Natural killer cell treated with Interleukin-12 subunit alpha and Interleukin-12 subunit beta and Interleukin-15 and Interleukin-18, amount 100 ng/mL, for 72 hours (primary cell): ENCODE measurements around the gene MIPOL1. TPM values are rescaled to one million over a fixed set of nuclear protein-coding genes. Genes with fewer than 3 reads are reported as not detected.

Source experiments
- ATAC-seq, 2 donors: fragments of 150-1000 bp; cut with Tn5 transposase in 1 of 2; sonication (Bioruptor Pico), chemical (Tn5 transposase) in 1 of 2; 2 replicates each; pipeline ENCODE4 v1.10.0; 2021
- DNase-seq: peaks from one replicate; pipeline ENCODE4 v3.0.0; 2022; ENCODE audit warnings: low spot score
- H3K27ac Mint-ChIP-seq, 2 donors: 1 replicate in 1 of 2; 2 replicates in 1 of 2; pipeline ENCODE4 v1.8.0; 2022; ENCODE audit warnings: mixed read lengths in 2 of 2, mild to moderate bottlenecking in 1 of 2, moderate library complexity in 1 of 2
- H3K27me3 Mint-ChIP-seq, 2 donors: 1 replicate in 1 of 2; 2 replicates in 1 of 2; pipeline ENCODE4 v1.8.0; 2022; ENCODE audit warnings: mixed read lengths in 2 of 2
- H3K36me3 Mint-ChIP-seq: one replicate; pipeline ENCODE4 v1.8.0; 2022; ENCODE audit warnings: mixed read lengths
- H3K4me1 Mint-ChIP-seq, 2 donors: 1 replicate in 1 of 2; 2 replicates in 1 of 2; pipeline ENCODE4 v1.8.0; 2022; ENCODE audit warnings: low read depth in 2 of 2, mixed read lengths in 2 of 2, mild to moderate bottlenecking in 1 of 2
- H3K4me3 Mint-ChIP-seq: one replicate; pipeline ENCODE4 v1.8.0; 2022; ENCODE audit warnings: mixed read lengths
- H3K9me3 Mint-ChIP-seq: 2 replicates; pipeline ENCODE4 v1.8.0; 2022; ENCODE audit warnings: mixed read lengths
- total RNA-seq, 2 donors: library from RNA; stranded (reverse); gene quantifications; one replicate each; pipeline ENCODE4 v1.2.3, GENCODE V29; 2022

Gene MIPOL1
- total RNA-seq, 2 donors from 2014 or later = not detected

DNA sequence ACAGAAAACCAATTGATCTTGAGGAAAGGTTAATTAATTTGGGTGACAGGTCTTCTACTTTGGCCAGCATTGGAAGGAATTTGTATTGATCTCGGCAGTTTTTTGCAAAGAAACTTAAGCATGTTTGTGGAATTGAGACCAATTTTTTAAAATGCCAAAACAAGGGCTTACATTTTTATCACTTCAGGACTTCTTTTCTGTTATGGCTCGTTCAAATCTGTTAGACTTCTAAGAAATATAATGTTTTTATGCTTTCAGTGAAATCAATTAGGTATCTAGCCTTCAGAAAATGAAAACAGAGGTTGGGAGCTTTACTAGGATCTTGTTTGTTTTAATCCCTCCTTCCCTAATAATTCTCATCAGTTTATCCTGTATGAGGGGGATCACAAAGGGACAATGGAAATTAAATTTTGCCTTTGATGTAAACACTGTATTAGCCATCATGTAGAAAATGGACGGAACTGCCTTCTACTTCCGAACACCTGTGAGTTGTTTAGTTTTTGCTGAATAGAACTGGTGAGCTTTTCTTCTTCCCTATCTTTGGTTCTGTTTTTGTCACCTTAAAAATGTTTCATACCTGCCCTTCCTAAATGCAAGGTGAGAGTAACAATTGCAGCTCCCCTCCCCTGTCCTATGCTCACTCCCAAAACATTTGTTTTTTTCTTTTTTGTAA lies 389.5 kb downstream of the MIPOL1 start:
- no peak overlapping the region for H3K27ac Mint-ChIP-seq
- H3K4me3 Mint-ChIP-seq = no peak overlapping the region
- H3K27me3 Mint-ChIP-seq = peaks cover 34 to 48% of the 10 kb centered on the region in 2 donors
- ATAC-seq = no peak
- H3K36me3 Mint-ChIP-seq = peaks cover 21% of the 10 kb centered on the region
- peaks cover 3% of the 10 kb centered on the region for H3K9me3 Mint-ChIP-seq
- H3K4me1 Mint-ChIP-seq = peaks cover 0 to 2% of the 10 kb centered on the region in 2 donors
- no peak for DNase-seq

DNA sequence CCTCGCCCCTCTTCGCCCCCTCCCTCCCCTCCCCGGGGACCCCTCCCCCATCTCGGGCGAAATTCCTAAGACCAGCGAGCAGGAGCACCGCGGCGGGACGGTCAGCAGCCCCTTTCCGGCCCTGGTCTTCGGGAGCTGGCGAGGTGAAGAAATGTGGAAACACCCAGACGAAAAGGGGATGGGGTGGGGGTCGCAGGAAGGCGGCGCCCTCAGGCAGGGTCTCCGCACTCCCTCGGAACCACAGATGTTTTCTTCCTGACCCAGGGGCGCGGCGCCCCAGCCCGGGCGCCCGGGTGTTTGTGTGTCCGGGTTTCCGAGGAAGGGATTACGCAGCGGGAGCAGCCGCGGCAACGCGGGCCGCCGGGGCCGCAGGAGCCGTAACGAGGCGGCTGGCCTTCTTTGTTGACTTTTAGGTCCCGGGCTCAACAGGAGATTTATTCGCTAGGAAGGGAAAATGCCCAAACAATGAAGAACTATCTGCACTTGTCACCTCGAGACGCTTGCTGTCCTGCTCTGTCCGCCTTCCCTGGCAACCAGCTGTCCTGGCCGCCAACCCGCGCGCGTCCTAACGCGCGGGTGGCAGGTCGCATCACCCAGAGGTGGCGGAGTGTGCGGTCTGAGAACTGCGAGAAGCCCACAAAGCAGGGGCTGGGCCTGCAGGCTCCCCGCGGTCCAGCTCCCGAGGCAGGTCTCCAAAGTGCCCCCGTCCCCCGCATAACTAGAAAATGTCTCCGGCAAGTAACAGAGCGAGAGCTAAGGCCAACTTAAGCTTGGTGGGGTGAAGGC lies 390.3 kb downstream of the MIPOL1 start:
- ATAC-seq (no peak), DNase-seq (no peak)
- peaks cover 21% of the 10 kb centered on the region for H3K36me3 Mint-ChIP-seq
- H3K27ac Mint-ChIP-seq = no peak overlapping the region
- H3K4me3 Mint-ChIP-seq = no peak overlapping the region
- peaks cover 3% of the 10 kb centered on the region for H3K9me3 Mint-ChIP-seq
- peaks cover 0 to 2% of the 10 kb centered on the region in 2 donors for H3K4me1 Mint-ChIP-seq
- peaks cover 39 to 49% of the 10 kb centered on the region in 2 donors for H3K27me3 Mint-ChIP-seq

DNA sequence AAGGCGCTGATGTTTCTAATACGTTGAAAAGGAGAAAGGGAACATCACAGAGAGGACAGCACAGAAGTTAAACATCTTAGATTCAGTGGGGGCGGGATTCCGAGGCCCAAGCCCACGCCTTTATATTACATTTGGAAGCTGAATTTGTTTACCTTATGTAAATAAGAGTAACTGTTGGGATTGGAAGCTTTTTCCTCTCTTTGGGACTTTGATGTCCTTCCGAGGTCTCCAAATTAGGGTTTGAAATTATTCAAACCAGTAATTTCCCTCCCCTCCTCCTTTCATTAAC lies 390.9 kb downstream of the MIPOL1 start:
- H3K36me3 Mint-ChIP-seq = peaks cover 21% of the 10 kb centered on the region
- H3K27ac Mint-ChIP-seq = no peak overlapping the region
- H3K4me1 Mint-ChIP-seq = peaks cover 0 to 2% of the 10 kb centered on the region in 2 donors
- H3K9me3 Mint-ChIP-seq = peaks cover 3% of the 10 kb centered on the region
- DNase-seq (no peak), ATAC-seq (no peak)
- H3K4me3 Mint-ChIP-seq = no peak overlapping the region
- H3K27me3 Mint-ChIP-seq = peaks cover 39 to 54% of the 10 kb centered on the region in 2 donors

DNA sequence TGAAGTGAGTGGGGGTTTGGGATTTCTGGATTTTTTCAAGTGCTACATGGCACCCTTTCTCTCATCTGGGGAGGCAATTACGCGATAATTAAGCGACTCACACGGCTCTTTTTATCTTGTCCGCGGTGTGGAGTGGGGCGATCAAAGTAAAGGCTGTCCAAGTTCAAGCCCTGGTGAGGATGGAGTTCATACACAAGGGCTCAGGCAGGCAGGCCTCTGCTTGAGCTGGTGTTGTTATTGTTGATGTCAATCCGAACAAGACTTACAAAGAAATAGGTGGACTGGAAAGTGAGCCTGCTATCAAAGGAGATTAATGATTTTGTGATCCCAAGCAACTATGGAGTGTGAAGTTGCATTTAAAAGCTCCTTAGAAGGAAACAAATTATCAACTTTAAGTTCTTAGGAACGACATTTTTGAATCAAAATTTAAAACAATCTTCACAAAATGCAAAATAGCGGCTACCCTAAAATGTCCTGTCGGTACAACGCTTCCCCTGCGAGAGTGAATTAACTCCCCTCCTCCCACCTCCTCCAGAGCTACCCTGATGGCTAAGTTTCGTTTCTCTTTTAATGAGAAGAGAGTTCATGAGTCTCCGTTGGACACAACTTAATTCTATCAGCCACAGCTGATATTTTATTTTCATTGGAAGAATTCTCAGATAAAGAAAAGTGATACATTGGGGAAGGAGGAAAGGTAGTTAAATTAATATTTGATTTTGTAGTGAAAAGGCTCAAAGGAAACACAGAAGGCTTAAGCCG lies 391.4 kb downstream of the MIPOL1 start:
- peaks cover 0 to 4% of the 10 kb centered on the region in 2 donors for H3K4me1 Mint-ChIP-seq
- H3K4me3 Mint-ChIP-seq = no peak overlapping the region
- ATAC-seq (no peak), DNase-seq (no peak)
- peaks cover 26% of the 10 kb centered on the region for H3K36me3 Mint-ChIP-seq
- H3K27ac Mint-ChIP-seq = no peak overlapping the region
- H3K9me3 Mint-ChIP-seq = peaks cover 3% of the 10 kb centered on the region
- H3K27me3 Mint-ChIP-seq = peaks cover 43 to 59% of the 10 kb centered on the region in 2 donors

DNA sequence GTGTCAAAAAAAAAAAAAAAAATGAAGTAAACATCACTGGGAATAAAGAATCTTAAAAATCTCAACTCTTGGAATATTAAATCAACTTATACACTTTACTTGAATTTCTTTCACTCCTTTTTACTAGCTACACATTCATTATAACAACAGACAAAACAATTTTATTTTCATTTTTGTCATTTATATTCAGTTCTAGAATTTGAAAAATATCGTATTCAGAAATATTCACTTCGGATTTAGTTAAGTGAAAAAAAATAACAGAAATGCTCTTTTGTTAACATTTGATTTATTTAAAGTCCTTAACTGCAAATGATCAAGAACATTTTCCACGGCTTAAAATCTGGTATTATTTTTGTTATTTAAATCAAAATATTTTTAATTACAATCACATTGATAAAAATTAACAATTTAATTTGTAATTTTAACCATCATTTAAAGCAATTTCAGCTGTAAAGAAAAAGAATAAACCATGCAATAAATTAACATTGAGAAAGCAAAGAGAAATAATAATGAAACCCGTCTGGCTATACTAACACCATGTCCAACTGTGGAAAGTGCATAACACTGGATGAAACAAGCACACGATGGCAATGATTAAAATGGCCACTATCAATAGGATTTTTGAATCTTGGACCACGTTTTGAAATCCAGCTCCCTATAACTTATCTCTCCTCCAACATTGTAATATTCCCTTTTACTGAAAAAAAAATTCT lies 392.1 kb downstream of the MIPOL1 start:
- peaks cover 0 to 5% of the 10 kb centered on the region in 2 donors for H3K4me1 Mint-ChIP-seq
- H3K27ac Mint-ChIP-seq = no peak overlapping the region
- H3K9me3 Mint-ChIP-seq = peaks cover 3% of the 10 kb centered on the region
- ATAC-seq = no peak
- DNase-seq = no peak
- H3K36me3 Mint-ChIP-seq = peaks cover 28% of the 10 kb centered on the region
- no peak overlapping the region for H3K4me3 Mint-ChIP-seq
- peaks cover 44 to 63% of the 10 kb centered on the region in 2 donors for H3K27me3 Mint-ChIP-seq

DNA sequence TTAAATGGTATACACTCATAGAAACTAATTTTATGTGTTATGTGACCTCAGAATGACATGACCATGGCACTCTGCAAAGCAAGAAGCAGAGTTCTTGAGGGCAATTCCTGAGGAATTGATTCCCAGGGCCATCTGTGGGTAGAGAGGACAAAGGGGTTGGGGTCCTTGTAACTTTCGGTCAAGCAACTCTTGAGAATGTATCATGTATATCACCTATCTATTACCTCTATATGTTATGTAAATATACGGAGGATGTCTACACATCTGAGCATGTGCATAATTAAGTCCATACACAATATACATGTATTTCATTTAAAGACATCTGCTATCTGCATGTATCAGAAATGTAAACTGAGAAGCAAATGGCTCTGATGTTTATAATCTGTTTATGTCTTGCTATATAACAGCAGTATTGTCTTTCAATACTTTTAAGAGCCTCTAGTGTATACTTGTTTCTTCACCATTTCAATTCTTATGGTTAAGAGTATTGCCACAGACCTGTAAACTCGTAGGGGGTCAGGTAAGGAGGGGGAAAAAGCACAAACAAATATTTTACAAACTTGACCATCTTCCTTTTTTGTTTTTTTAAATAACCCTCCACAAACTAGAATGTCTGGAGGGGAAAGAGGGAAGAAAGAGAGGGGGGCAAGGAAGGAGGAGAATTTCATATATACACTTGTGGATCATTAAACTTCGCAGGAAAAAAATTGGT lies 392.8 kb downstream of the MIPOL1 start:
- peaks cover 3% of the 10 kb centered on the region for H3K9me3 Mint-ChIP-seq
- H3K4me1 Mint-ChIP-seq = peaks cover 0 to 5% of the 10 kb centered on the region in 2 donors
- peak overlapping the region in 1 of 2 donors; percentile 28 for H3K27ac Mint-ChIP-seq
- H3K27me3 Mint-ChIP-seq = peaks cover 40 to 59% of the 10 kb centered on the region in 2 donors
- H3K36me3 Mint-ChIP-seq = peaks cover 28% of the 10 kb centered on the region
- DNase-seq (no peak), ATAC-seq (no peak)
- no peak overlapping the region for H3K4me3 Mint-ChIP-seq

DNA sequence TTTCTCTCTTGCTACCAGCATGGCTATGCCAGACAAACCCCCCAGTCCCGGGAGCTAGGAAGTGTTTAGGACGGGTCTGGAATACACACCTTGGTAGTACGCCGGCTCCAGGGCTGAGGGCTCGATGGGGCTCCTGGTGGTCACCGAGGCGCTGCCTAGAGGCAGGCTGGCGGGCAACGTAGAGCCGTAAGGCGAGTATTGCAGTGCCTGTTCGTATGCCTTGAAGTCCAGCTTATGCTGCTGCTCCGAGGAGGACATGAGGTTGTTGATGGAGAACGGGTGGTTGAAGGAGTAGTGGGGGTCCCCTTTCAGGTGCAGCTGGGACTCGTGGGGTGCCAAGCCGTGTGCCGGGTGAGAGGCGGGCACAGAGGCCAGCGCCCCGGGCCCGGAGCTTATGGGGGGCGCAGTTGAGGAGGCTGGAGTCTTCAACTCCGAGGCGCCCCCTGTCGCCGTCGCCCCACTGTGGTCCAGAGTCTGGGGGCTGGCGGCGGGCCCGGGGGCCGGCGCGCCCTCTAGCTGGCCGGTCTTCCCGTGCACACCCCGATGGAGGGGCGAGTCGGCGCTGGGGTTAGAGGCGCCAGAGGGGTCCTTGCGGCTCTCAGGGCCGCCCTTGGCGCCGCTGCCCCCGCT lies 393.7 kb downstream of the MIPOL1 start:
- no peak for ATAC-seq
- no peak for DNase-seq
- Mint-ChIP-seq H3K4me3 (no peak overlapping the region), H3K27me3 (peaks cover 36 to 61% of the 10 kb centered on the region in 2 donors), H3K9me3 (peaks cover 3% of the 10 kb centered on the region), H3K27ac (no peak overlapping the region), H3K4me1 (peaks cover 0 to 5% of the 10 kb centered on the region in 2 donors), H3K36me3 (peaks cover 23% of the 10 kb centered on the region)

DNA sequence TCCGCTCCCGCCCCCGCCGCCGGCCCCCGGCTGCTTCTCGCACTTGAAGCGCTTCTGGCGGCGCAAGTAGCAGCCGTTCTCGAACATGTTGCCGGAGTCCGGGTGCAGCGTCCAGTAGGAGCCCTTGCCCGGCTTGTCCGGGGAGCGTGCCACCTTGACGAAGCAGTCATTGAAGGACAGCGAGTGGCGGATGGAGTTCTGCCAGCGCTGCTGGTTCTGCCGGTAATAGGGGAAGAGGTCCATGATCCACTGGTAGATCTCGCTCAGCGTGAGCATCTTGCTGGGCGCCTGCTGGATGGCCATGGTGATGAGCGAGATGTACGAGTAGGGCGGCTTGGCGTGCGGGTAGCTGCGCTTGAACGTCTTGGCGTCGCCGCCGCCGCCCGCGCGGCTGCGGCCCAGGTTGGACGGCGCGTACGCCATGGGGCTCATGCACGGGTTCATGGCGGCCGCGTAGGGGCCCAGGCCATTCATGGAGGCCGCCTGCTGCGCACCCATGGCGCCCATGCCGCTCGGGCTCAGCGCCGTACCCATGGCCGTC lies 394.3 kb downstream of the MIPOL1 start:
- peaks cover 23% of the 10 kb centered on the region for H3K36me3 Mint-ChIP-seq
- H3K9me3 Mint-ChIP-seq = peaks cover 3% of the 10 kb centered on the region
- no peak overlapping the region for H3K4me3 Mint-ChIP-seq

DNA sequence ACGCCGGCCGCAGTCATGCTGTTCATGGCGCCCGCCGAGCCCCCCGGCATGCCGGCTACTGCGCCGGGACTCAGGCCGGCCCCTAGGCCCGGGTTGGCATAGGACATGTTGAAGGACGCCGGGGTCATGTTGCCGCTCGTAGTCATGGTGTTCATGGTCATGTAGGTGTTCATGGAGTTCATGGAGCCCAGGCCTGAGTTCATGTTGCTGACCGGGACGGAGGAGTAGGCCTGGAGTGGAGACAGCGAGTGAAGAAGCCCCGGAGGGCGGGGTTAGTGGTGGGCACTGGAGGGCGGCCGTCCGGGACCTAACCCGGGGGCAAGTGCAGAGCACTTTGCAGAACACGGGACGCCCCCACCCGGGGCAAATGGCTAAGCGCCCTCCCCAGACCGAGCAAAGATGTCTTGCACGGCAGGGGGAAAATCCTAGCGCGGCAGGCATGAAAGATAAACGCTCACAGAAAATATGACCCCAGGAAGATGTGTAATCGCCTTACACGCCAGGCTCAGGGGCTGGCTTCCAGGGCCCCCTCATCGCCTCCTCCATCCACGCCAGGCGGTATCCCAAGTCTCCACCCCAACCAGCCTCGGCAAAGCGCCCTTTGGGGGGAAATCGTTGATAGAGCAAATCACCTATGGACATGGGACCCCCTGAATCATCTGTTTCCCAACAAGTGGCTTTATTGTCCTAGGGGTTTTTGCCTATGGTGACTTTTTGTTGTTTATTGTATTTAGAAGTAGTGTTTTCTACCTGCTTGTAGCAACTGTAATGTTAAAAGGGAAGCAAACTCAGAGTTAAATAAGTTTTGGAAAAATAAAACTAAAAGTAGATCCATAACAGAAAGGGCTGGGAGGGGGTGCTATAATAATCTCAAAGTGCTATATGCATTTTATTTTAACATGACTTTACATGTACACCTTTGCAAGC lies 395.0 kb downstream of the MIPOL1 start:
- H3K27ac Mint-ChIP-seq = no peak overlapping the region
- H3K27me3 Mint-ChIP-seq = peaks cover 36 to 62% of the 10 kb centered on the region in 2 donors
- H3K4me3 Mint-ChIP-seq = no peak overlapping the region
- H3K36me3 Mint-ChIP-seq = peaks cover 23% of the 10 kb centered on the region
- H3K4me1 Mint-ChIP-seq = peaks cover 0 to 5% of the 10 kb centered on the region in 2 donors
- DNase-seq = no peak
- H3K9me3 Mint-ChIP-seq = peaks cover 3% of the 10 kb centered on the region
- ATAC-seq = no peak

More for the DNA sequence above, 394.3 kb downstream of the MIPOL1 start:
- DNase-seq (no peak), ATAC-seq (no peak)
- Mint-ChIP-seq H3K27ac (no peak overlapping the region), H3K4me1 (peaks cover 0 to 5% of the 10 kb centered on the region in 2 donors), H3K27me3 (peaks cover 36 to 65% of the 10 kb centered on the region in 2 donors)

DNA sequence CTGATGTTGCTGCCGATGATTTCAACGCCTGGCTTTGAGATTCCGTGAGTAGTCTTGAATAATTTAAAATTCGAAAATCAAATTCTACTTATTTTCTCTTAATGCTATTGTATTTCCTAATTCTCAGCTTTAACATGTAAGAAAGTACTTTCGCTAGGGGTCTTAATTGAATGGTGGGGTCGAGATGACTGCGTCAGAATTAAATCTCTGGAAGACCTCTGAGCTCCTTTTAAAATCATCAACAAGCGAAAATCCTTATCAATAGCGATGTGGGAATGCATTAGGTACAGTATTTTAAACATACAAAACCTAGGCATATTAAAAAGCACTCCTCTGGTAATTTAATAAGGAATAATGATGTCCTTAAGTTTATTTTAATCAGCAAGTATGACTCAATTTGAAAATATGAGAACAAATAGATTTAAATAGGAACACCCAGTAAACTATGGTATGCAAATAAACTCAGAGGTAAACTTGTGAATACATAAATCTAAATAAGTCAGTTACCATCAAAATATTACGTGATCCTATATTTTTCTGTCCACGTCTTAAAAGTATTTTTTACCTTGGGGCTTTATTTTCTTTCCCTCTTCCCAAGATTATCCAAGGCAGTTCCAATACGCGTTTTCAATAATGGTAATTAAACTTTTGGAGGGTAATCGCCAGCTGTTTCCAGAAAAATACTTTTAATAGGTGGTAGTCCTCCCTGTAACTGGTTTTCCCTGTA lies 395.9 kb downstream of the MIPOL1 start:
- Mint-ChIP-seq H3K4me3 (peak overlapping the region; percentile 62), H3K36me3 (peaks cover 23% of the 10 kb centered on the region), H3K27me3 (peaks cover 32 to 62% of the 10 kb centered on the region in 2 donors), H3K9me3 (peaks cover 3% of the 10 kb centered on the region), H3K4me1 (peaks cover 0 to 5% of the 10 kb centered on the region in 2 donors), H3K27ac (no peak overlapping the region)
- no peak for DNase-seq
- no peak for ATAC-seq
